HepG2 (cell line): ENCODE results near the gene PNKD. TPM values are rescaled to one million over a fixed set of nuclear protein-coding genes. Genes with fewer than 3 reads are reported as not detected.

ENCODE experiments used
- ASH2L ChIP-seq: fragments of 300-600, 200-600 bp; sonication (generic); IDR thresholded peaks from 2 replicates; pipeline ENCODE4 v1.7.0; 2017; ENCODE audit warnings: low read depth, mild to moderate bottlenecking, moderate library complexity, mixed read lengths, low read length; ENCODE audit not compliant: insufficient read length
- FOXC1 ChIP-seq: sonication (generic); formaldehyde crosslinking; IDR thresholded peaks from 2 replicates; pipeline ENCODE4 v1.8.0; 2022; ENCODE audit warnings: mild to moderate bottlenecking, missing genetic modification reagents, borderline replicate concordance
- FOXK2 ChIP-seq: fragments of 450-650 bp; IDR thresholded peaks from 2 replicates; pipeline ENCODE4 v1.6.1; 2016
- GMEB1 ChIP-seq: sonication (generic); formaldehyde crosslinking; IDR thresholded peaks from 2 replicates; pipeline ENCODE4 v1.5.1; 2020; ENCODE audit warnings: missing genetic modification reagents, mild to moderate bottlenecking, borderline replicate concordance
- JUN ChIP-seq: sonication (generic); formaldehyde crosslinking; IDR thresholded peaks from 2 replicates; pipeline ENCODE4 v1.4.0; 2020; ENCODE audit warnings: mild to moderate bottlenecking, missing genetic modification reagents
- KDM6A ChIP-seq: IDR thresholded peaks from 2 replicates; pipeline ENCODE4 v1.6.1; 2016; ENCODE audit warnings: low read depth
- KLF9 ChIP-seq: IDR thresholded peaks from 2 replicates; pipeline ENCODE4 v1.6.1; 2016; ENCODE audit warnings: low read depth
- MXI1 ChIP-seq: IDR thresholded peaks from 3 replicates; pipeline ENCODE4 v1.6.1; 2012; ENCODE audit warnings: low read depth, low read length, inconsistent platforms, borderline replicate concordance
- POLR2A ChIP-seq, 2 experiments: IDR thresholded peaks; 2 replicates each; pipeline ENCODE4 v1.6.1; 2011; ENCODE audit warnings: low read depth in 2 of 2, low read length in 2 of 2, mild to moderate bottlenecking in 1 of 2, moderate library complexity in 1 of 2; ENCODE audit not compliant: insufficient read depth in 1 of 2
- RXRB ChIP-seq: IDR thresholded peaks from 2 replicates; pipeline ENCODE4 v1.6.1; 2016; ENCODE audit warnings: borderline replicate concordance, missing genetic modification reagents, missing compliant biosample characterization
- SOX6 ChIP-seq, 2 experiments: fragments of 450-650 bp in 1 of 2; sonication (generic) in 1 of 2; formaldehyde crosslinking in 1 of 2; IDR thresholded peaks; 2 replicates each; pipeline versions ENCODE4 v1.4.0 to v1.6.1; 2017 to 2020; ENCODE audit warnings: antibody characterized with exemption in 1 of 2, mild to moderate bottlenecking in 1 of 2, missing genetic modification reagents in 1 of 2
- TAF1 ChIP-seq: sonication (generic); formaldehyde crosslinking; IDR thresholded peaks from 2 replicates; pipeline ENCODE4 v1.4.0; 2020; ENCODE audit warnings: missing genetic modification reagents
- YEATS4 ChIP-seq: sonication (generic); formaldehyde crosslinking; IDR thresholded peaks from 2 replicates; pipeline ENCODE4 v1.4.0; 2020; ENCODE audit warnings: missing genetic modification reagents, borderline replicate concordance
- ZFP90 ChIP-seq: sonication (generic); formaldehyde crosslinking; IDR thresholded peaks from 2 replicates; pipeline ENCODE4 v1.8.0; 2022; ENCODE audit warnings: missing genetic modification reagents, mild to moderate bottlenecking, inconsistent platforms, borderline replicate concordance
- ZNF232 ChIP-seq: sonication (generic); formaldehyde crosslinking; IDR thresholded peaks from 2 replicates; pipeline ENCODE4 v1.4.0; 2020; ENCODE audit warnings: missing genetic modification reagents, borderline replicate concordance
- ZNF274 ChIP-seq: sonication (generic); formaldehyde crosslinking; IDR thresholded peaks from 2 replicates; pipeline ENCODE4 v1.5.1; 2020; ENCODE audit warnings: mild to moderate bottlenecking, missing genetic modification reagents
- ZNF629 ChIP-seq: sonication (generic); formaldehyde crosslinking; conservative IDR thresholded peaks from 2 replicates; pipeline ENCODE4 v1.5.0; 2020; ENCODE audit warnings: missing genetic modification reagents
- polyA plus RNA-seq, 8 experiments: library from polyadenylated mRNA; depleted of rRNA in 3 of 8; stranded (reverse) in 7 of 8; unstranded in 1 of 8; fragments of >200 nt; fragmentation: Illumina TruSeq in 4 of 8; extraction: Trizol in 4 of 8; gene quantifications; 2 replicates each; pipeline versions ENCODE4 v1.2.1 to v1.2.3, GENCODE V29; 2011 to 2016; ENCODE audit warnings: low read depth in 4 of 8, missing spikeins in 1 of 8, mixed read lengths in 1 of 8; ENCODE audit not compliant: insufficient read depth in 1 of 8
- total RNA-seq, 5 experiments: library from RNA; depleted of rRNA; stranded (reverse); fragments of >200 nt; fragmentation: Illumina TruSeq; extraction: Trizol; gene quantifications; 2 replicates each; pipeline ENCODE4 v1.2.3, GENCODE V29; 2016; ENCODE audit warnings: low read depth in 1 of 5
- TF ChIP-seq, protein P1 (sequence below): sonication (generic); formaldehyde crosslinking; IDR thresholded peaks from 2 replicates; pipeline ENCODE4 v1.5.1; 2020; ENCODE audit warnings: mild to moderate bottlenecking, missing genetic modification reagents, borderline replicate concordance
- TF ChIP-seq, protein P2 (sequence below): IDR thresholded peaks from 2 replicates; pipeline ENCODE4 v1.6.1; 2016; ENCODE audit warnings: low read depth

The PNKD gene
- total and polyA plus RNA-seq, 2 of the 13 experiments (the other 11 are each of a cell fraction or from before 2014, with no cell fraction given) = 55.9 to 80.4 TPM

- TF ChIP-seq YEATS4 (CRISPR knock-in tag) (peak; percentile 73; the same call in 1 of the 2 replicates), JUN (no peak), ZNF232 (CRISPR knock-in tag) (0 out of 2 replicates have a peak, but pooled peaks have one; percentile 50), MXI1 (peak; percentile 51; the same call in 1 of the 3 replicates), KLF9 (no peak), KDM6A (CRISPR knock-in tag) (0 out of 2 replicates have a peak, but pooled peaks have one; percentile 8), ASH2L (peak; percentile 65), FOXK2 (no peak), TAF1 (CRISPR knock-in tag) (no peak), GMEB1 (peak; percentile 47; the same call in 1 of the 2 replicates), ZNF629 (0 out of 2 replicates have a peak, but pooled peaks have one; percentile 23), SOX6 (IDR thresholded peaks at IDR 0.05) (no peak), SOX6 (CRISPR knock-in tag; IDR thresholded peaks at IDR 0.05) (peak; percentile 38; the same call in 1 of the 2 replicates), ZFP90 (CRISPR knock-in tag) (peak; percentile 82), POLR2A (IDR thresholded peaks at IDR 0.05; ENCODE audit: insufficient read depth in 1 of 2, low read depth in 2 of 2, low read length in 2 of 2) (peak in 1 of 2 experiments; percentile 5; a peak in 1 of 4 replicates), FOXC1 (no peak), ZNF274 (CRISPR knock-in tag) (no peak), RXRB (CRISPR knock-in tag) (peak; percentile 92)
- TF ChIP-seq, protein P1, sequence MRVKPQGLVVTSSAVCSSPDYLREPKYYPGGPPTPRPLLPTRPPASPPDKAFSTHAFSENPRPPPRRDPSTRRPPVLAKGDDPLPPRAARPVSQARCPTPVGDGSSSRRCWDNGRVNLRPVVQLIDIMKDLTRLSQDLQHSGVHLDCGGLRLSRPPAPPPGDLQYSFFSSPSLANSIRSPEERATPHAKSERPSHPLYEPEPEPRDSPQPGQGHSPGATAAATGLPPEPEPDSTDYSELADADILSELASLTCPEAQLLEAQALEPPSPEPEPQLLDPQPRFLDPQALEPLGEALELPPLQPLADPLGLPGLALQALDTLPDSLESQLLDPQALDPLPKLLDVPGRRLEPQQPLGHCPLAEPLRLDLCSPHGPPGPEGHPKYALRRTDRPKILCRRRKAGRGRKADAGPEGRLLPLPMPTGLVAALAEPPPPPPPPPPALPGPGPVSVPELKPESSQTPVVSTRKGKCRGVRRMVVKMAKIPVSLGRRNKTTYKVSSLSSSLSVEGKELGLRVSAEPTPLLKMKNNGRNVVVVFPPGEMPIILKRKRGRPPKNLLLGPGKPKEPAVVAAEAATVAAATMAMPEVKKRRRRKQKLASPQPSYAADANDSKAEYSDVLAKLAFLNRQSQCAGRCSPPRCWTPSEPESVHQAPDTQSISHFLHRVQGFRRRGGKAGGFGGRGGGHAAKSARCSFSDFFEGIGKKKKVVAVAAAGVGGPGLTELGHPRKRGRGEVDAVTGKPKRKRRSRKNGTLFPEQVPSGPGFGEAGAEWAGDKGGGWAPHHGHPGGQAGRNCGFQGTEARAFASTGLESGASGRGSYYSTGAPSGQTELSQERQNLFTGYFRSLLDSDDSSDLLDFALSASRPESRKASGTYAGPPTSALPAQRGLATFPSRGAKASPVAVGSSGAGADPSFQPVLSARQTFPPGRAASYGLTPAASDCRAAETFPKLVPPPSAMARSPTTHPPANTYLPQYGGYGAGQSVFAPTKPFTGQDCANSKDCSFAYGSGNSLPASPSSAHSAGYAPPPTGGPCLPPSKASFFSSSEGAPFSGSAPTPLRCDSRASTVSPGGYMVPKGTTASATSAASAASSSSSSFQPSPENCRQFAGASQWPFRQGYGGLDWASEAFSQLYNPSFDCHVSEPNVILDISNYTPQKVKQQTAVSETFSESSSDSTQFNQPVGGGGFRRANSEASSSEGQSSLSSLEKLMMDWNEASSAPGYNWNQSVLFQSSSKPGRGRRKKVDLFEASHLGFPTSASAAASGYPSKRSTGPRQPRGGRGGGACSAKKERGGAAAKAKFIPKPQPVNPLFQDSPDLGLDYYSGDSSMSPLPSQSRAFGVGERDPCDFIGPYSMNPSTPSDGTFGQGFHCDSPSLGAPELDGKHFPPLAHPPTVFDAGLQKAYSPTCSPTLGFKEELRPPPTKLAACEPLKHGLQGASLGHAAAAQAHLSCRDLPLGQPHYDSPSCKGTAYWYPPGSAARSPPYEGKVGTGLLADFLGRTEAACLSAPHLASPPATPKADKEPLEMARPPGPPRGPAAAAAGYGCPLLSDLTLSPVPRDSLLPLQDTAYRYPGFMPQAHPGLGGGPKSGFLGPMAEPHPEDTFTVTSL = peak; percentile 87
- TF ChIP-seq, protein P2, sequence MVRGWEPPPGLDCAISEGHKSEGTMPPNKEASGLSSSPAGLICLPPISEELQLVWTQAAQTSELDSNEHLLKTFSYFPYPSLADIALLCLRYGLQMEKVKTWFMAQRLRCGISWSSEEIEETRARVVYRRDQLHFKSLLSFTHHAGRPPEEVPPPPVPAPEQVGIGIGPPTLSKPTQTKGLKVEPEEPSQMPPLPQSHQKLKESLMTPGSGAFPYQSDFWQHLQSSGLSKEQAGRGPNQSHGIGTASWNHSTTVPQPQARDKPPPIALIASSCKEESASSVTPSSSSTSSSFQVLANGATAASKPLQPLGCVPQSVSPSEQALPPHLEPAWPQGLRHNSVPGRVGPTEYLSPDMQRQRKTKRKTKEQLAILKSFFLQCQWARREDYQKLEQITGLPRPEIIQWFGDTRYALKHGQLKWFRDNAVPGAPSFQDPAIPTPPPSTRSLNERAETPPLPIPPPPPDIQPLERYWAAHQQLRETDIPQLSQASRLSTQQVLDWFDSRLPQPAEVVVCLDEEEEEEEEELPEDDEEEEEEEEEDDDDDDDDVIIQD (CRISPR knock-in tag) = no peak
Measured at GRCh38 chr2:218289639-218290315, 19.5 kb downstream of the PNKD start (continued).
